SK-N-SH treated with all-trans-retinoic acid at 6 μM for 48 hours (cell line): Measurements from ENCODE around the gene FAM124B.

Source experiments
- ARNTL ChIP-seq: fragments of 450-650 bp; formaldehyde crosslinking; IDR thresholded peaks from 2 replicates; pipeline ENCODE4 v1.5.0; 2020; ENCODE audit warnings: low read depth, mild to moderate bottlenecking, moderate library complexity, borderline replicate concordance
- BACH2 ChIP-seq: fragments of 250-450 bp; sonication (Bioruptor Pico); IDR thresholded peaks from 2 replicates; pipeline ENCODE4 v1.9.0; 2021; ENCODE audit warnings: mild to moderate bottlenecking, borderline replicate concordance
- PATZ1 ChIP-seq: fragments of 250-450 bp; sonication (Bioruptor Pico); IDR thresholded peaks from 2 replicates; pipeline ENCODE4 v1.8.0; 2020; ENCODE audit warnings: mild to moderate bottlenecking, moderate library complexity, borderline replicate concordance
- ZC3H10 ChIP-seq: fragments of 250-450 bp; sonication (Bioruptor Pico); IDR thresholded peaks from 2 replicates; pipeline ENCODE4 v1.5.1; 2021; ENCODE audit warnings: mild to moderate bottlenecking, moderate library complexity
- ZFP3 ChIP-seq: fragments of 250-450 bp; sonication (Bioruptor Pico); IDR thresholded peaks from 2 replicates; pipeline ENCODE4 v1.5.0; 2020; ENCODE audit warnings: mild to moderate bottlenecking, moderate library complexity
- ZFP30 ChIP-seq: fragments of 450-650 bp; formaldehyde crosslinking; IDR thresholded peaks from 2 replicates; pipeline ENCODE4 v1.5.0; 2022; ENCODE audit warnings: mild to moderate bottlenecking, moderate library complexity
- ZNF8 ChIP-seq: fragments of 450-650 bp; formaldehyde crosslinking; IDR thresholded peaks from 2 replicates; pipeline ENCODE4 v1.5.0; 2020; ENCODE audit warnings: mild to moderate bottlenecking, moderate library complexity

- TF ChIP-seq ZFP3 (CRISPR knock-in tag) (no peak), ARNTL (no peak), PATZ1 (no peak), ZC3H10 (no peak), ZNF8 (CRISPR knock-in tag) (no peak), BACH2 (CRISPR knock-in tag) (no peak), ZFP30 (CRISPR knock-in tag) (no peak)
Measured at GRCh38 chr2:224354632-224355211, 47.2 kb downstream of the FAM124B start.
